Smooth muscle cell (in vitro differentiated cells): Measurements from ENCODE around the gene NCAM1. TPM values are rescaled to one million over a fixed set of nuclear protein-coding genes. Genes with fewer than 3 reads are reported as not detected.

Experiments used
- DNase-seq: peaks from one replicate; lab custom pipeline; 2025; ENCODE audit not compliant: unreplicated experiment; lab: John Stamatoyannopoulos, UW
- H2AFZ ChIP-seq: fragments of 200-600 bp; sonication (generic); 2 replicates; pipeline ENCODE4 v1.6.0; 2016; ENCODE audit warnings: antibody characterized with exemption, low read depth, mild to moderate bottlenecking
- H3F3A ChIP-seq: fragments of 200-600 bp; sonication (generic); 2 replicates; pipeline ENCODE4 v1.6.0; 2017; ENCODE audit warnings: antibody characterized with exemption, low read depth
- H3K27ac ChIP-seq: fragments of 200-600 bp; sonication (generic); 2 replicates; pipeline ENCODE4 v1.5.1; 2016; ENCODE audit warnings: low read depth, mild to moderate bottlenecking
- H3K27me3 ChIP-seq: fragments of 200-600 bp; sonication (generic); 2 replicates; pipeline ENCODE4 v1.6.1; 2016; ENCODE audit warnings: low read depth, mild to moderate bottlenecking
- H3K36me3 ChIP-seq: fragments of 200-600 bp; sonication (generic); 2 replicates; pipeline ENCODE4 v1.5.1; 2016; ENCODE audit warnings: low read depth
- H3K4me1 ChIP-seq: fragments of 200-600 bp; sonication (generic); 2 replicates; pipeline ENCODE4 v1.5.1; 2016; ENCODE audit warnings: low read depth
- H3K4me2 ChIP-seq: fragments of 200-600 bp; sonication (generic); 2 replicates; pipeline ENCODE4 v1.6.0; 2016; ENCODE audit warnings: mild to moderate bottlenecking
- H3K4me3 ChIP-seq: fragments of 200-600 bp; sonication (generic); 2 replicates; pipeline ENCODE4 v1.5.1; 2016; ENCODE audit warnings: mild to moderate bottlenecking
- H3K79me2 ChIP-seq: fragments of 200-600 bp; sonication (generic); 2 replicates; pipeline ENCODE4 v1.6.0; 2016; ENCODE audit warnings: low read depth, mild to moderate bottlenecking
- H3K9ac ChIP-seq: fragments of 200-600 bp; sonication (generic); 2 replicates; pipeline ENCODE4 v1.6.0; 2016; ENCODE audit warnings: low read depth
- H3K9me3 ChIP-seq: fragments of 200-600 bp; sonication (generic); replicated peaks from 2 replicates; pipeline ENCODE4 v1.5.1; 2016; ENCODE audit warnings: low read depth
- H4K20me1 ChIP-seq: fragments of 200-600 bp; sonication (generic); 2 replicates; pipeline ENCODE4 v1.6.0; 2016; ENCODE audit warnings: low read depth
- WGBS: methylation state at CpG from one replicate; pipeline ENCODE4 v1.1.7; 2016; ENCODE audit warnings: low lambda C conversion rate; 5-methylcytosine and 5-hydroxymethylcytosine counted together
- polyA plus RNA-seq: library from polyadenylated mRNA; unstranded; fragments of >200 nt; fragmentation: Nextera tagmentation; extraction: Ambion mirVana; gene quantifications from 2 replicates; pipeline ENCODE4 v1.2.1, GENCODE V29; 2016
- total RNA-seq: library from RNA; depleted of rRNA; stranded (reverse); fragments of >200 nt; gene quantifications from 2 replicates; pipeline ENCODE4 v1.2.3, GENCODE V29; 2014
- TF ChIP-seq, protein P1 (sequence below): fragments of 200-600 bp; sonication (generic); IDR thresholded peaks from 2 replicates; pipeline ENCODE4 v1.5.1; 2017; ENCODE audit warnings: borderline replicate concordance, mild to moderate bottlenecking, antibody characterized with exemption; ENCODE audit not compliant: insufficient read depth, poor library complexity, severe bottlenecking

NCAM1 gene
- total and polyA plus RNA-seq, 2 experiments from 2014 or later = 8.1 to 12.0 TPM

DNA sequence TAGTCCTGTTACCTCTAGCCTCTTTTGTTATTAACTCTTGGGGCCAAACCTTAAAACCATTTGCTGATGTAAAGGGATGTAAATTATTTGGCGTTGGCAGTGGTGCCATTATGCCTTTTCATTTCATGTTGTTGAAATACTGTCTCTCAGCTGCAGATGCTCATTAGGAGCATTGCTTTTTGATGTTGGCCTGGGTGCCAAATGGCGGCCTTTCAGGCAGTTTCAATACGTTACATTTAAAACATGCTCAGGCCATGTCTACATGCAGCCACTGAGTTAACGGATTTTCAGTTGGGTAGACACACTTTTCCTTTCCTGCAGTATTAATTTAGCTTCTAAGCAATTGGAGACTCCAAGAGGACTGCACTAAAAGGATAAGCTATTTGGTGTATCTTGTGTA, 5.3 kb downstream of the NCAM1 start:
- peaks cover 14% of the 10 kb centered on the region for H3K4me1 ChIP-seq
- no peak overlapping the region for H3K4me3 ChIP-seq
- H3K79me2 ChIP-seq = peaks cover 8% of the 10 kb centered on the region
- H2AFZ ChIP-seq = no peak overlapping the region
- no peak overlapping the region for H3K9ac ChIP-seq
- 94% methylated on average over 4 of the region's 4 CpGs for WGBS
- H3K27ac ChIP-seq = no peak overlapping the region
- no peaks in the 10 kb centered on the region for H3K36me3 ChIP-seq
- no peaks in the 10 kb centered on the region for H3K27me3 ChIP-seq
- H3K9me3 ChIP-seq = no peaks in the 10 kb centered on the region
- TF ChIP-seq, protein P1, sequence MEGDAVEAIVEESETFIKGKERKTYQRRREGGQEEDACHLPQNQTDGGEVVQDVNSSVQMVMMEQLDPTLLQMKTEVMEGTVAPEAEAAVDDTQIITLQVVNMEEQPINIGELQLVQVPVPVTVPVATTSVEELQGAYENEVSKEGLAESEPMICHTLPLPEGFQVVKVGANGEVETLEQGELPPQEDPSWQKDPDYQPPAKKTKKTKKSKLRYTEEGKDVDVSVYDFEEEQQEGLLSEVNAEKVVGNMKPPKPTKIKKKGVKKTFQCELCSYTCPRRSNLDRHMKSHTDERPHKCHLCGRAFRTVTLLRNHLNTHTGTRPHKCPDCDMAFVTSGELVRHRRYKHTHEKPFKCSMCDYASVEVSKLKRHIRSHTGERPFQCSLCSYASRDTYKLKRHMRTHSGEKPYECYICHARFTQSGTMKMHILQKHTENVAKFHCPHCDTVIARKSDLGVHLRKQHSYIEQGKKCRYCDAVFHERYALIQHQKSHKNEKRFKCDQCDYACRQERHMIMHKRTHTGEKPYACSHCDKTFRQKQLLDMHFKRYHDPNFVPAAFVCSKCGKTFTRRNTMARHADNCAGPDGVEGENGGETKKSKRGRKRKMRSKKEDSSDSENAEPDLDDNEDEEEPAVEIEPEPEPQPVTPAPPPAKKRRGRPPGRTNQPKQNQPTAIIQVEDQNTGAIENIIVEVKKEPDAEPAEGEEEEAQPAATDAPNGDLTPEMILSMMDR = no peak
- H3K4me2 ChIP-seq = no peak overlapping the region
- DNase-seq = no peak
- H4K20me1 ChIP-seq = no peaks in the 10 kb centered on the region
- peaks cover 4% of the 10 kb centered on the region for H3F3A ChIP-seq

DNA sequence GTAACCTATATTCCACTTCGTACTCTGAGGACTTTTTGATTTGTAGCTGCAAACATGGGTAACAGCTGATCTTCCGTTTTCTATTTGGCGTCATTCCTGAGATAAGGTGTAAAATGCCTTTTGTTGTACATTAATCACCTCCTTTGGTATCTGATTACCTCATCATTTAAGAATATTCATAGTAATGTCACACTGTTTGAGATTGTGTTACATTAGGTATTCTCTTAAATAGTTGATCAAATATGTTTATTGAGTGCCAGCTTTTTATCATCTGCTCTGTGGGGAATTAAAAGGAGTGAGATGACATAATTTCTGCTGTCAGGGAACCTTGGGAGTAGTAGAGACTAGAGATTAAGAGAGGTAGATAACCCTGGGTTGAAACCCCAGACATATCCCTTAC, 5.9 kb downstream of the NCAM1 start:
- H3K4me2 ChIP-seq = no peak overlapping the region
- H3K9me3 ChIP-seq = no peaks in the 10 kb centered on the region
- 90% methylated on average over 3 of the region's 3 CpGs for WGBS
- H2AFZ ChIP-seq = no peak overlapping the region
- no peak overlapping the region for H3K27ac ChIP-seq
- no peak overlapping the region for H3K9ac ChIP-seq
- TF ChIP-seq, protein P1 = no peak
- DNase-seq = no peak
- peaks cover 8% of the 10 kb centered on the region for H3K79me2 ChIP-seq
- H3K36me3 ChIP-seq = no peaks in the 10 kb centered on the region
- no peak overlapping the region for H3K4me3 ChIP-seq
- H4K20me1 ChIP-seq = no peaks in the 10 kb centered on the region
- H3K27me3 ChIP-seq = no peaks in the 10 kb centered on the region
- H3F3A ChIP-seq = peaks cover 4% of the 10 kb centered on the region
- H3K4me1 ChIP-seq = peaks cover 14% of the 10 kb centered on the region

GRCh38 chr11:112968941-112969713, 7.9 kb downstream of the NCAM1 start:
- TF ChIP-seq, protein P1 = no peak
- H3F3A ChIP-seq = no peaks in the 10 kb centered on the region
- H3K4me2 ChIP-seq = peak overlapping the region; percentile 69
- DNase-seq = no peak
- H3K9ac ChIP-seq = no peak overlapping the region
- H2AFZ ChIP-seq = no peak overlapping the region
- no peak overlapping the region for H3K4me3 ChIP-seq
- peaks cover 9% of the 10 kb centered on the region for H3K4me1 ChIP-seq
- H3K27me3 ChIP-seq = no peaks in the 10 kb centered on the region
- no peak overlapping the region for H3K27ac ChIP-seq
- no peaks in the 10 kb centered on the region for H3K9me3 ChIP-seq
- no peaks in the 10 kb centered on the region for H3K36me3 ChIP-seq
- 21% methylated on average over 6 of the region's 6 CpGs for WGBS
- H3K79me2 ChIP-seq = peaks cover 8% of the 10 kb centered on the region
- no peaks in the 10 kb centered on the region for H4K20me1 ChIP-seq

DNA sequence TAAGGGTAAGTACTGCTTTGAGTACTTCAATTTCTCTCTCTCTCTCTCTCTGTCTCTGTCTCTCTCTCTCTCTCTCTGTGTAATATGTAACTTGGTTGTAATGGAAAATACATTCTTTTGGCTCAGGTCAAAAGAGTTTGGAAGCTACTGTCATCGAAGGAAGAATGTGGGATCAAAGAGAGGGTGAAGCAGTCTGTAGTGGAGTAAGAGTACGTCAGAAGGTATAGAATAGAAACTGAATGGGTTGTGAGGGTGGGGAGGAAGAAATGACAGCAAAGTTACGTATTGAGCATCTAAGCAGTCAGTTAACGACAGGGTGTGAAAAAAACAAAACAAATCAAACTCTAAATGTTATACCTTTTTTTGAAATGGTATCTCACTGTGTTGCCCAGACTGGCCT, 10.0 kb downstream of the NCAM1 start:
- TF ChIP-seq, protein P1 = no peak
- WGBS = 95% methylated on average over 4 of the region's 4 CpGs
- Histone ChIP-seq H3K79me2 (peaks cover 12% of the 10 kb centered on the region), H3K36me3 (no peaks in the 10 kb centered on the region), H3F3A (no peaks in the 10 kb centered on the region), H3K4me2 (no peak overlapping the region), H2AFZ (no peak overlapping the region), H3K9ac (no peak overlapping the region), H3K27me3 (no peaks in the 10 kb centered on the region), H3K4me1 (peaks cover 9% of the 10 kb centered on the region), H3K27ac (no peak overlapping the region), H4K20me1 (no peaks in the 10 kb centered on the region), H3K4me3 (no peak overlapping the region), H3K9me3 (no peaks in the 10 kb centered on the region)
- no peak for DNase-seq
